Endothelial cell of umbilical vein (primary cell): ENCODE measurements around the gene TM9SF1. TPM values are rescaled to one million over a fixed set of nuclear protein-coding genes. Genes with fewer than 3 reads are reported as not detected.

ENCODE experiments used
- BruUV-seq: library from RNA; stranded (reverse); fragments of 400-500 nt; replicated peaks from 2 replicates; lab custom pipeline; 2021; lab: Mats Ljungman, UMichigan
- CTCF ChIA-PET: fragments of 300-600, 350-600 bp; sonication (Branson Sonifier 250); formaldehyde crosslinking; loops from one replicate; lab custom pipeline; 2021; ENCODE audit warnings: antibody characterized with exemption, inconsistent platforms; lab: Charles Lee
- POLR2A ChIA-PET: fragments of 300-600, 350-600 bp; sonication (Branson Sonifier 250); formaldehyde crosslinking; loops from one replicate; lab custom pipeline; 2021; ENCODE audit warnings: antibody characterized with exemption, inconsistent platforms; lab: Charles Lee
- DNase-seq: peaks from one replicate; pipeline ENCODE4 v3.0.0-alpha.2; 2011; ENCODE audit warnings: low read depth, low spot score
- FAIRE-seq: peaks from 2 replicates; lab custom pipeline; 2011; peaks lifted over from hg19 to GRCh38; lab: Jason Lieb, UNC
- H2AFZ ChIP-seq: 2 replicates; pipeline ENCODE4 v1.6.0; 2012; ENCODE audit warnings: low read depth, low read length, control low read depth, inconsistent platforms
- H3K27ac ChIP-seq: 2 replicates; pipeline ENCODE4 v1.5.1; 2011; ENCODE audit warnings: low read depth, mild to moderate bottlenecking, control low read depth, low read length, moderate library complexity; ENCODE audit not compliant: insufficient read depth
- H3K27me3 ChIP-seq, 2 experiments: 2 replicates each; pipeline versions ENCODE4 v1.6.0 to v1.6.1; 2011; ENCODE audit warnings: low read length in 2 of 2, mixed read lengths in 1 of 2; ENCODE audit not compliant: control insufficient read depth in 2 of 2, insufficient read depth in 2 of 2
- H3K36me3 ChIP-seq, 2 experiments: 2 replicates in 1 of 2; 3 replicates in 1 of 2; pipeline ENCODE4 v1.5.1; 2011; ENCODE audit warnings: low read length in 2 of 2, mild to moderate bottlenecking in 1 of 2, moderate library complexity in 1 of 2; ENCODE audit not compliant: control insufficient read depth in 2 of 2, insufficient read depth in 2 of 2; ENCODE audit errors: extremely low read depth in 1 of 2
- H3K4me1 ChIP-seq: 3 replicates; pipeline ENCODE4 v1.5.1; 2011; ENCODE audit warnings: mild to moderate bottlenecking, low read length; ENCODE audit not compliant: control insufficient read depth, insufficient read depth; ENCODE audit errors: extremely low read depth
- H3K4me2 ChIP-seq: 2 replicates; pipeline ENCODE4 v1.6.1; 2011; ENCODE audit warnings: low read length, control low read depth, mixed read lengths; ENCODE audit not compliant: insufficient read depth
- H3K4me3 ChIP-seq, 3 experiments: fragments of 200-600 bp in 1 of 3; sonication (generic), shearing (Covaris generic) in 1 of 3; replicated peaks in 1 of 3; 2 replicates each; pipeline ENCODE4 v1.5.1; 2011 to 2016; ENCODE audit warnings: control low read depth in 3 of 3, low read length in 3 of 3, mild to moderate bottlenecking in 2 of 3, inconsistent platforms in 1 of 3, low read depth in 1 of 3, moderate library complexity in 1 of 3; ENCODE audit not compliant: insufficient read depth in 1 of 3
- H3K79me2 ChIP-seq: 2 replicates; pipeline ENCODE4 v1.6.0; 2012; ENCODE audit warnings: low read length, inconsistent platforms; ENCODE audit not compliant: control insufficient read depth, insufficient read depth
- H3K9ac ChIP-seq: replicated peaks from 2 replicates; pipeline ENCODE3; 2011; ENCODE audit warnings: low read length, control low read depth; ENCODE audit not compliant: insufficient read depth; ENCODE audit errors: extremely low read depth
- H3K9me1 ChIP-seq: replicated peaks from 3 replicates; pipeline ENCODE4 v1.6.0; 2011; ENCODE audit warnings: mild to moderate bottlenecking, low read length; ENCODE audit not compliant: control insufficient read depth, insufficient read depth; ENCODE audit errors: extremely low read depth
- H3K9me3 ChIP-seq: replicated peaks from 2 replicates; pipeline ENCODE4 v1.5.1; 2012; ENCODE audit warnings: low read length, inconsistent platforms; ENCODE audit not compliant: control insufficient read depth, insufficient read depth
- H4K20me1 ChIP-seq: replicated peaks from 2 replicates; pipeline ENCODE3; 2011; ENCODE audit warnings: mild to moderate bottlenecking, low read length; ENCODE audit not compliant: control insufficient read depth, insufficient read depth; ENCODE audit errors: extremely low read depth
- EZH2 ChIP-seq: IDR thresholded peaks from 2 replicates; pipeline ENCODE4 v1.6.1; 2012; ENCODE audit warnings: borderline replicate concordance, low read depth, mild to moderate bottlenecking, moderate library complexity, low read length, inconsistent platforms; ENCODE audit not compliant: severe bottlenecking
- FOS ChIP-seq: IDR thresholded peaks from 2 replicates; pipeline ENCODE4 v1.6.1; 2011; ENCODE audit warnings: mild to moderate bottlenecking, low read length, moderate library complexity, borderline replicate concordance; ENCODE audit not compliant: insufficient read depth
- GATA2 ChIP-seq: IDR thresholded peaks from 2 replicates; pipeline ENCODE4 v1.7.0; 2011; ENCODE audit warnings: low read depth, mild to moderate bottlenecking, moderate library complexity, mixed read lengths, low read length; ENCODE audit not compliant: insufficient read length, insufficient read depth
- JUN ChIP-seq: IDR thresholded peaks from 2 replicates; pipeline ENCODE4 v1.6.1; 2011; ENCODE audit warnings: borderline replicate concordance, low read depth; ENCODE audit not compliant: insufficient read length, insufficient read depth
- MYC ChIP-seq: IDR thresholded peaks from one replicate; pipeline ENCODE4 v1.6.1; 2011; ENCODE audit warnings: mild to moderate bottlenecking, low read depth, low read length
- POLR2A ChIP-seq: IDR thresholded peaks from 2 replicates; pipeline ENCODE4 v1.6.1; 2012; ENCODE audit warnings: low read depth, mild to moderate bottlenecking, control low read depth, low read length
- POLR2AphosphoS5 ChIP-seq: IDR thresholded peaks from 2 replicates; pipeline ENCODE4 v1.6.1; 2012; ENCODE audit warnings: low read depth, mild to moderate bottlenecking, control low read depth, low read length, moderate library complexity; ENCODE audit not compliant: insufficient read depth
- dilution Hi-C: fragments of 300-500 bp; cut with MboI; formaldehyde crosslinking; loops from one replicate; pipeline ENCODE4 v1.15.0; 2019; ENCODE audit warnings: low sequenced_read_pairs; ENCODE audit not compliant: extremely low pct_ligation_motif_present
- intact Hi-C: fragments of 100-400 bp; cut with micrococcal nuclease; formaldehyde crosslinking; loops from one replicate; pipeline ENCODE4 v1.10.0; 2022
- polyA plus RNA-seq, 4 experiments: library from polyadenylated mRNA; depleted of rRNA in 3 of 4; stranded (reverse) in 3 of 4; unstranded in 1 of 4; fragments of >200 nt; gene quantifications; 2 replicates each; pipeline versions ENCODE4 v1.2.1 to v1.2.3, GENCODE V29; 2011 to 2012; ENCODE audit warnings: missing spikeins in 1 of 4
- total RNA-seq: library from RNA; stranded (reverse); gene quantifications from 2 replicates; pipeline ENCODE4 v1.2.3, GENCODE V29; 2021
- TF ChIP-seq, protein P1 (sequence below): IDR thresholded peaks from 2 replicates; pipeline ENCODE4 v1.6.1; 2011; ENCODE audit not compliant: insufficient read depth, insufficient read length
- TF ChIP-seq, protein P2 (sequence below), 2 donors: IDR thresholded peaks; 1 replicate in 1 of 2; 2 replicates in 1 of 2; pipeline ENCODE4 v1.5.1; 2011; ENCODE audit warnings: low read length in 2 of 2, mild to moderate bottlenecking in 2 of 2, moderate library complexity in 2 of 2, control low read depth in 1 of 2, inconsistent platforms in 1 of 2, low read depth in 1 of 2; ENCODE audit not compliant: insufficient read depth in 1 of 2; ENCODE audit errors: extremely low read depth in 1 of 2

TM9SF1 gene
- total and polyA plus RNA-seq, 2 donors (not counting 3 experiments of a cell fraction or from before 2014, with no cell fraction given), result 60.7 to 71.5 TPM

DNA sequence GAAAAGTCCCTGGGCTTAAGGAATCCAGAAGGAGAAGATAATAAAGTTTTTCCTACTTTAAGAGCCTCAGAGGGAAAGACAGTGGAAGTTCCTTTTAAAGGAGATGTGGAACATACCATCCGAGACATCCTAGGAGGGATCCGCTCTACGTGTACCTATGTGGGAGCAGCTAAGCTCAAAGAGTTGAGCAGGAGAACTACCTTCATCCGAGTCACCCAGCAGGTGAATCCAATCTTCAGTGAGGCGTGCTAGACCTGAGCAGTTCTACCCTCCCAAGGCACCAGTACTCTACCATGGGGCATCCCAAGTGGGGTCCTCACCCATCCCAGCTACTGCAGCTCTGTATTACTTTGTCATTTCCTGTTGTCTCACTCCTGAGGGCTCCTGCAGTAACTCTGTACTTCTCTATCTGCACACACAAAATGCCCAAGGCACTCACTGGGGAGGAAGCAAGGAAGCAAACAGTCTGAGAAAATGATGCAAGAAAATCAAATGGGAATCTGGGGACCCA, 43.3 kb upstream of the TM9SF1 start:
- Histone ChIP-seq H3K4me1 (peaks cover 40% of the 10 kb centered on the region), H3K36me3 (peaks cover 8 to 33% of the 10 kb centered on the region in 2 experiments), H3K27ac (no peak overlapping the region), H2AFZ (no peak overlapping the region), H3K9ac (no peak overlapping the region), H3K27me3 (no peaks in the 10 kb centered on the region), H3K9me1 (no peaks in the 10 kb centered on the region), H4K20me1 (no peaks in the 10 kb centered on the region), H3K4me3 (no peak overlapping the region), H3K9me3 (no peaks in the 10 kb centered on the region), H3K79me2 (peaks cover 30% of the 10 kb centered on the region), H3K4me2 (no peak overlapping the region)
- TF ChIP-seq, protein P1, sequence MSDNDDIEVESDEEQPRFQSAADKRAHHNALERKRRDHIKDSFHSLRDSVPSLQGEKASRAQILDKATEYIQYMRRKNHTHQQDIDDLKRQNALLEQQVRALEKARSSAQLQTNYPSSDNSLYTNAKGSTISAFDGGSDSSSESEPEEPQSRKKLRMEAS, result no peak
- peak; percentile 27 for TF ChIP-seq POLR2A
- no peak for FAIRE-seq
- BruUV-seq, result no TSS peak
- CTCF ChIA-PET, result interaction anchor here (1.0 to 4.2 kb wide), 4 partner anchors 11 to 95 kb away, joined by 3 to 20 read pairs (median 10); partner anchors contain the start of gene MDP1
- DNase-seq, result no peak
- dilution Hi-C loops, result no loop called here
- POLR2A ChIA-PET, result interaction anchor here (0.6 to 0.9 kb wide), 2 partner anchors 10 to 1044 kb away, joined by 3 to 4 read pairs; no protein-coding TSS in a partner anchor
- intact Hi-C loops, result no loop called here

DNA sequence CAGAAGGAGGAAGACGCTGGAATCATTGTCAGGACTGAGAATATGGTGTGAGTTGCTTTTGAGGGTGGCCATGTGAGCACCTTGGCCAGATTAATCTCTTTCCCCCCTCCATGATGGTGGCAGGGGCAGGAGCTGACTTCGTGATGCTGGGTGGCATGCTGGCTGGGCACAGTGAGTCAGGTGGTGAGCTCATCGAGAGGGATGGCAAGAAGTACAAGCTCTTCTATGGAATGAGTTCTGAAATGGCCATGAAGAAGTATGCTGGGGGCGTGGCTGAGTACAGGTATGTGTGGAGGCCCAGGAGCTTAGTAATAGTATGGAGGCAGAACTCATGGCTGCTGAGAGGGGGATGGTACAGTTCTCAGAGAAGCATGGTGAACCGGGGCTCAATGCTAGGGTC, 42.9 kb upstream of the TM9SF1 start:
- intact Hi-C loops (no loop called here), dilution Hi-C loops (no loop called here)
- no peaks in the 10 kb centered on the region for H3K9me1 ChIP-seq
- ChIA-PET POLR2A (interaction anchor here (0.6 to 0.9 kb wide), 2 partner anchors 10 to 1043 kb away, joined by 3 to 4 read pairs; no protein-coding TSS in a partner anchor), CTCF (interaction anchor here (1.0 to 4.2 kb wide), 4 partner anchors 11 to 95 kb away, joined by 3 to 20 read pairs (median 10); partner anchors contain the start of gene MDP1)
- no peak overlapping the region for H3K4me3 ChIP-seq
- no peak overlapping the region for H3K27ac ChIP-seq
- BruUV-seq, result no TSS peak
- no peaks in the 10 kb centered on the region for H3K9me3 ChIP-seq
- H3K4me1 ChIP-seq, result peaks cover 40% of the 10 kb centered on the region
- H3K36me3 ChIP-seq, result peaks cover 8 to 33% of the 10 kb centered on the region in 2 experiments
- no peaks in the 10 kb centered on the region for H4K20me1 ChIP-seq
- peaks cover 34% of the 10 kb centered on the region for H3K79me2 ChIP-seq
- DNase-seq, result no peak
- no peak for TF ChIP-seq GATA2
- TF ChIP-seq EZH2, result no peak
- TF ChIP-seq JUN, result no peak
- TF ChIP-seq POLR2AphosphoS5, result no peak
- TF ChIP-seq POLR2A, result no peak
- TF ChIP-seq, protein P1, result no peak
- no peak for TF ChIP-seq MYC
- no peak for TF ChIP-seq FOS
- TF ChIP-seq, protein P2, sequence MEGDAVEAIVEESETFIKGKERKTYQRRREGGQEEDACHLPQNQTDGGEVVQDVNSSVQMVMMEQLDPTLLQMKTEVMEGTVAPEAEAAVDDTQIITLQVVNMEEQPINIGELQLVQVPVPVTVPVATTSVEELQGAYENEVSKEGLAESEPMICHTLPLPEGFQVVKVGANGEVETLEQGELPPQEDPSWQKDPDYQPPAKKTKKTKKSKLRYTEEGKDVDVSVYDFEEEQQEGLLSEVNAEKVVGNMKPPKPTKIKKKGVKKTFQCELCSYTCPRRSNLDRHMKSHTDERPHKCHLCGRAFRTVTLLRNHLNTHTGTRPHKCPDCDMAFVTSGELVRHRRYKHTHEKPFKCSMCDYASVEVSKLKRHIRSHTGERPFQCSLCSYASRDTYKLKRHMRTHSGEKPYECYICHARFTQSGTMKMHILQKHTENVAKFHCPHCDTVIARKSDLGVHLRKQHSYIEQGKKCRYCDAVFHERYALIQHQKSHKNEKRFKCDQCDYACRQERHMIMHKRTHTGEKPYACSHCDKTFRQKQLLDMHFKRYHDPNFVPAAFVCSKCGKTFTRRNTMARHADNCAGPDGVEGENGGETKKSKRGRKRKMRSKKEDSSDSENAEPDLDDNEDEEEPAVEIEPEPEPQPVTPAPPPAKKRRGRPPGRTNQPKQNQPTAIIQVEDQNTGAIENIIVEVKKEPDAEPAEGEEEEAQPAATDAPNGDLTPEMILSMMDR (IDR thresholded peaks at IDR 0.05; ENCODE audit: extremely low read depth in 1 of 2, insufficient read depth in 1 of 2, low read depth in 1 of 2, low read length in 2 of 2), result no peak
- no peaks in the 10 kb centered on the region for H3K27me3 ChIP-seq
- no peak overlapping the region for H3K4me2 ChIP-seq
- no peak for FAIRE-seq
- no peak overlapping the region for H3K9ac ChIP-seq
- no peak overlapping the region for H2AFZ ChIP-seq
